ENCODE measurements around the gene AGBL4.

DNA sequence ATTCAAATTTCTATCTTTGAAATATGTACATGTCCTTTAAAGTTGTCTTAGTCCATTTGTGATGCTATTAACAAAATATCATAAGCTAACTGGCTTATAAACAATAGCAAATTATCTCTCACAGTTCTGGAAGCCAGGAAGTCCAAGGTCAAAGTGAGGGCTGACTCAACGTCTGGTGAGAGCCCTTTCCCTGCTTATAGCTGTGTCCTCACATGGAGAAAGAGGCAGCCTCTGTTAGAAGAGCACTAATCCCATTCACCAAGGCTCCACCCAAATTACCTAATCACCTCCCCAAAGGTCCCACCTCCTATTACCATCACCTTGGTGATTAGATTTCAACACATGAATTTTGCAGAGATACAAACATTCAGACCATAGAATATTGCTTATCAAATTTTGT lies 797.0 kb downstream of the AGBL4 start:
- TF ChIP-seq POLR2A (IDR thresholded peaks at IDR 0.05) = no peak
- TF ChIP-seq, protein P1, sequence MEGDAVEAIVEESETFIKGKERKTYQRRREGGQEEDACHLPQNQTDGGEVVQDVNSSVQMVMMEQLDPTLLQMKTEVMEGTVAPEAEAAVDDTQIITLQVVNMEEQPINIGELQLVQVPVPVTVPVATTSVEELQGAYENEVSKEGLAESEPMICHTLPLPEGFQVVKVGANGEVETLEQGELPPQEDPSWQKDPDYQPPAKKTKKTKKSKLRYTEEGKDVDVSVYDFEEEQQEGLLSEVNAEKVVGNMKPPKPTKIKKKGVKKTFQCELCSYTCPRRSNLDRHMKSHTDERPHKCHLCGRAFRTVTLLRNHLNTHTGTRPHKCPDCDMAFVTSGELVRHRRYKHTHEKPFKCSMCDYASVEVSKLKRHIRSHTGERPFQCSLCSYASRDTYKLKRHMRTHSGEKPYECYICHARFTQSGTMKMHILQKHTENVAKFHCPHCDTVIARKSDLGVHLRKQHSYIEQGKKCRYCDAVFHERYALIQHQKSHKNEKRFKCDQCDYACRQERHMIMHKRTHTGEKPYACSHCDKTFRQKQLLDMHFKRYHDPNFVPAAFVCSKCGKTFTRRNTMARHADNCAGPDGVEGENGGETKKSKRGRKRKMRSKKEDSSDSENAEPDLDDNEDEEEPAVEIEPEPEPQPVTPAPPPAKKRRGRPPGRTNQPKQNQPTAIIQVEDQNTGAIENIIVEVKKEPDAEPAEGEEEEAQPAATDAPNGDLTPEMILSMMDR (IDR thresholded peaks at IDR 0.05 in 8 of 11, conservative IDR thresholded peaks at IDR 0.05 in 3 of 11) = no peak
